ENCODE measurements around the gene NT5C1A.

The NT5C1A gene

DNA sequence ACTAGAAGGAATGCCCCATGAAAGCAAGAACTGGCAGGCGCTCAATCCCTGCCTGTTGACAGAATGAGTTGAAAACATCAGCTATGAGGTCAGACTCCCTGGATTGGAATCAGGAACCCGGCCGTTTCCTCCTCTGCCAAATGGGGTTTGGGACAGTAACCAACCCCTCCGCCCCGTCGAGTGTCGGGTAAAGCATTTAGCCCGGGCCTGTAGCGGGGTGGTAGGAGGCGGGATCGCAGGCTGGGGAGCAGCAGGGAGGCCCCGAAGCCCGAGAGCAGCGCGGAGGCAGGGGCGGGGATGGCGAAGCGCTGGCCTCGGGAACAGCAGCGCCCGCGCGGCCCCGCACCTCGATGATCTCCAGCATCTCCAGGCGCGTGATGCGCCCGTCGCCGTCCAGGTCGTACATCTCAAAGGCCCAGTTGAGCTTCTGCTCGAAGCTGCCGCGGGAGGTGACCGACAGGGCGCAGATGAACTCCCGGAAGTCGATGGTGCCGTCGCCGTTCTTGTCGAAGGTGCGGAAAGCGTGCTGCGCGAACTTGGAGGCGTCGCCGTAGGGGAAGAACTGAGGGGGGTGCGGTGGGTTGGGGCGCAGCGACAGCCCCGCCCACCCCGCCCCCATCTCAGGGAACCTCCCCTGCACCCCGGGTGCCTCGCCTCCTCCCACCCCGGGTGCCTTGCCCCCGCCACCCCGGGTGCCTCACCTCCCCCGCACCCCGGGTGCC, 11.8 kb upstream of the NT5C1A start:
- no peak for DNase-seq (ENCODE audit: low read depth, low spot score)
- no peak for TF ChIP-seq YY1 (IDR thresholded peaks at IDR 0.05; ENCODE audit: insufficient read depth, insufficient read length)
- TF ChIP-seq ZNF274 (IDR thresholded peaks at IDR 0.05; ENCODE audit: low read depth, low read length) = no peak
- no peak for TF ChIP-seq SUZ12 (IDR thresholded peaks at IDR 0.05; ENCODE audit: extremely low read depth, insufficient read depth, insufficient read length)
- H3K9ac ChIP-seq (ENCODE audit: insufficient read length, low read depth) = no peak overlapping the region
- H3K4me1 ChIP-seq (ENCODE audit: insufficient read depth, insufficient read length) = no peaks in the 10 kb centered on the region
- peaks cover 98% of the 10 kb centered on the region for H3K27me3 ChIP-seq (ENCODE audit: insufficient read depth, insufficient read length)
- no peak overlapping the region for H3K4me3 ChIP-seq (ENCODE audit: insufficient read length, low read depth)
- H3K36me3 ChIP-seq (ENCODE audit: insufficient read depth, insufficient read length, low read length) = no peaks in the 10 kb centered on the region
- H3K9me3 ChIP-seq (ENCODE audit: insufficient read depth, low read length) = no peaks in the 10 kb centered on the region

DNA sequence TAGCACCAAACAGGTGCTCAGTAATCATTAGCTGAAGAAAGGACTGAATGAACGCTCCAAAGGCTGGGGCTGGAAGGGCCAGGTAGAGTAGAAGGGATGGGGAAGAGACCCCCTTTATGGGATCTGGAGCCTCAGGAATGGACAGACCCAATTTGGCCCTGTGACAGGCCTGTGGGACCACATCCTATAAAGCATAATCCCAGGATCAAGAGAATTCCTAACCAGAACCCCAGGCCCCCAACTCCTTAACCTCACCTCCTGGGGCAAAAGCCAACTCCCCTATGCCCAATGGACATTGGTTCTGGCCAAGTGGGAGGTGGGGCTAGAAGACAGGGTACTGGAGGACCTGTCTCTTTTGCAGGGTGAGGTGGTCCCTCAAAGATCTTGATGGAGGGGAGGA, 10.1 kb upstream of the NT5C1A start:
- H3K9ac ChIP-seq (ENCODE audit: insufficient read length, low read depth) = no peak overlapping the region
- H3K27me3 ChIP-seq (ENCODE audit: insufficient read depth, insufficient read length) = peaks cover 98% of the 10 kb centered on the region
- H3K36me3 ChIP-seq (ENCODE audit: insufficient read depth, insufficient read length, low read length) = no peaks in the 10 kb centered on the region
- no peak overlapping the region for H3K4me3 ChIP-seq (ENCODE audit: insufficient read length, low read depth)
- TF ChIP-seq SUZ12 (IDR thresholded peaks at IDR 0.05; ENCODE audit: extremely low read depth, insufficient read depth, insufficient read length) (no peak), ZNF274 (IDR thresholded peaks at IDR 0.05; ENCODE audit: low read depth, low read length) (no peak), YY1 (IDR thresholded peaks at IDR 0.05; ENCODE audit: insufficient read depth, insufficient read length) (no peak)
- H3K4me1 ChIP-seq (ENCODE audit: insufficient read depth, insufficient read length) = peaks cover 2% of the 10 kb centered on the region
- no peaks in the 10 kb centered on the region for H3K9me3 ChIP-seq (ENCODE audit: insufficient read depth, low read length)
- no peak for DNase-seq (ENCODE audit: low read depth, low spot score)

DNA sequence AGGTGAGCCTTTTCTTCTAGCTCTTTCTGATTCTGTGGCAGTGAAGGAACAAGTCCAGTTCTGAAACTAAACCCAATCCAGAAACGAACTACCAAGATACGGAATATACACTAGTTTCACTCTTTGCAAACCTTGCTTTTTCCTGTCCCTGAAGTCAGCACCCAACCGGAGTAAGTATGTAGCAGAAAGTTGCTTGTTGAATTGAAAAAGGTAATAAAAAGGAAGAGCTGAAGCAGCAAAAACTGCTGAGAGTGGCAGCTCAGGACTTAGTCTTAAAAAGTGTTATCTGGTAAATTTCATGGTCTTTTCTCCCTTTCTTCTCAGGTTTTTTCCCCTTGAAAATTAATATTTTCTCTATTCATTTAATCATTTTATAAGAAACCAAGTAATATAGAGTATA, 9.4 kb upstream of the NT5C1A start:
- Histone ChIP-seq H3K9ac (ENCODE audit: insufficient read length, low read depth) (no peak overlapping the region), H3K27me3 (ENCODE audit: insufficient read depth, insufficient read length) (peaks cover 98% of the 10 kb centered on the region)

DNA sequence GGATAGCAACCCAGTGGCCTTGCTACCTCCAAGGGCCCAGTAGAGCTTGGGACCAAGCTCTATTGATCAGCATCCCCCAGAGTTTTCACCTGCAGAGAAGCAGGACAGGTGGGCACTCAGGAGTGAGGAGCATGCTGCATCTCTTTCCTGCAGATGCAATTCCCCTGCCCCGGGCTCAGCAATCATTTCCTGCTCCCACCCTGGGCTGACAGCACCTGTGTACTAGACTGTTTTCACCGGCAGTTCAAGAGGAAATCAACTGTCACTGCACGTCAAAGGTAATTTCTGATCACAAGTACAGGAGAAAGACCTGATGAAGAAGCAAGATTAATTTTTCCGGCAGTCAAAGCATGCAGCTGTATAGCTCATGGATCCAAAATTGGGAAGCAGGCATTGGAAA, 8.8 kb upstream of the NT5C1A start:
- TF ChIP-seq ZNF274 (IDR thresholded peaks at IDR 0.05; ENCODE audit: low read depth, low read length) = no peak
- TF ChIP-seq SUZ12 (IDR thresholded peaks at IDR 0.05; ENCODE audit: extremely low read depth, insufficient read depth, insufficient read length) = no peak
- no peak for TF ChIP-seq YY1 (IDR thresholded peaks at IDR 0.05; ENCODE audit: insufficient read depth, insufficient read length)
- H3K36me3 ChIP-seq (ENCODE audit: insufficient read depth, insufficient read length, low read length) = no peaks in the 10 kb centered on the region
- no peak overlapping the region for H3K4me3 ChIP-seq (ENCODE audit: insufficient read length, low read depth)
- H3K9ac ChIP-seq (ENCODE audit: insufficient read length, low read depth) = no peak overlapping the region
- H3K27me3 ChIP-seq (ENCODE audit: insufficient read depth, insufficient read length) = peaks cover 99% of the 10 kb centered on the region
- DNase-seq (ENCODE audit: low read depth, low spot score) = no peak
- no peaks in the 10 kb centered on the region for H3K9me3 ChIP-seq (ENCODE audit: insufficient read depth, low read length)
- H3K4me1 ChIP-seq (ENCODE audit: insufficient read depth, insufficient read length) = peaks cover 2% of the 10 kb centered on the region

More for the DNA sequence above, 9.4 kb upstream of the NT5C1A start:
- no peaks in the 10 kb centered on the region for H3K9me3 ChIP-seq (ENCODE audit: insufficient read depth, low read length)
- no peaks in the 10 kb centered on the region for H3K36me3 ChIP-seq (ENCODE audit: insufficient read depth, insufficient read length, low read length)
- DNase-seq (ENCODE audit: low read depth, low spot score) = no peak
- TF ChIP-seq SUZ12 (IDR thresholded peaks at IDR 0.05; ENCODE audit: extremely low read depth, insufficient read depth, insufficient read length) (no peak), YY1 (IDR thresholded peaks at IDR 0.05; ENCODE audit: insufficient read depth, insufficient read length) (no peak), ZNF274 (IDR thresholded peaks at IDR 0.05; ENCODE audit: low read depth, low read length) (no peak)
- peaks cover 2% of the 10 kb centered on the region for H3K4me1 ChIP-seq (ENCODE audit: insufficient read depth, insufficient read length)
- no peak overlapping the region for H3K4me3 ChIP-seq (ENCODE audit: insufficient read length, low read depth)

DNA sequence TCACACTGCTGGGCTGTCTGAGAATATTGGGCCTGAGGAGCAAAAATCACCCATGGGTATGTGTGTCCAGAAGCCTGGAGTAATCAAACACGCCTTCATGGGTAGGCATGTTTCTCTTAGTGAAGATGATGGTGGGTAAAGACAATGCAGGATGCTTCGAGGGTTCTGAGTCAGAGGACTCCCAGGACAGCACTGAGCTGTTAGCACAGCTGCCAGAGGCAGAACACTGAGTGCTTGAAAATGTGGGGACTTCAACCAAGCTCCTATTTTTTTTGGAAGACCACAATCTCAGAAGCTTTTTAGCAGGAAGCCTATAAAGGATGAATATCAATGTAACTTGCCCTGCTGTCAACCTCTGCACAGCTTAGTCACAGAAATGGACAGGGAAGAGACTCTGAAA, 7.9 kb upstream of the NT5C1A start:
- peaks cover 2% of the 10 kb centered on the region for H3K4me1 ChIP-seq (ENCODE audit: insufficient read depth, insufficient read length)
- peaks cover 98% of the 10 kb centered on the region for H3K27me3 ChIP-seq (ENCODE audit: insufficient read depth, insufficient read length)
- no peak overlapping the region for H3K4me3 ChIP-seq (ENCODE audit: insufficient read length, low read depth)
- no peak for TF ChIP-seq SUZ12 (IDR thresholded peaks at IDR 0.05; ENCODE audit: extremely low read depth, insufficient read depth, insufficient read length)
- no peak for TF ChIP-seq ZNF274 (IDR thresholded peaks at IDR 0.05; ENCODE audit: low read depth, low read length)
- TF ChIP-seq YY1 (IDR thresholded peaks at IDR 0.05; ENCODE audit: insufficient read depth, insufficient read length) = no peak
- H3K36me3 ChIP-seq (ENCODE audit: insufficient read depth, insufficient read length, low read length) = no peaks in the 10 kb centered on the region
- H3K9ac ChIP-seq (ENCODE audit: insufficient read length, low read depth) = no peak overlapping the region
- H3K9me3 ChIP-seq (ENCODE audit: insufficient read depth, low read length) = no peaks in the 10 kb centered on the region
- DNase-seq (ENCODE audit: low read depth, low spot score) = no peak

DNA sequence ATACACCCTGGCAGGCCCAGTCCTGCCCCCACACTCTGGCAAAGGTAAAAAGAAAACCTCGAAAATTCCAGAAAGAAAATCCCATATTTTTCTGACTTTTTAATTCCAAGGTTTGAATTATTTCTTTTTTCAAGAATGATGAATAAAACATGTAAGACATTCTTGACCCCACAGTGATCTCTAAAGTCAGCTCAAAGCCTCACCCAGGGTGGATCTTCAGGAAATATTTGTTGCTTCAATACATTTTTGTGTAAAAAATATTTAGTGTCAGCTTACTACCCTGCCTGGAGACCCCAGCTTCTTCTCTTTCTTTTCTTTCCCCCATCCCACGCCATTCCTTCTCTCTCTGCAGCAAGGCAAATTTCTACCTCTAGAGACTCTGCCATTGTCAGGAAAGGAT, 7.0 kb upstream of the NT5C1A start:
- Histone ChIP-seq H3K36me3 (ENCODE audit: insufficient read depth, insufficient read length, low read length) (no peaks in the 10 kb centered on the region), H3K4me1 (ENCODE audit: insufficient read depth, insufficient read length) (peaks cover 2% of the 10 kb centered on the region), H3K9ac (ENCODE audit: insufficient read length, low read depth) (no peak overlapping the region), H3K9me3 (ENCODE audit: insufficient read depth, low read length) (no peaks in the 10 kb centered on the region), H3K27me3 (ENCODE audit: insufficient read depth, insufficient read length) (peaks cover 98% of the 10 kb centered on the region), H3K4me3 (ENCODE audit: insufficient read length, low read depth) (no peak overlapping the region)
- TF ChIP-seq YY1 (IDR thresholded peaks at IDR 0.05; ENCODE audit: insufficient read depth, insufficient read length) (no peak), SUZ12 (IDR thresholded peaks at IDR 0.05; ENCODE audit: extremely low read depth, insufficient read depth, insufficient read length) (no peak), ZNF274 (IDR thresholded peaks at IDR 0.05; ENCODE audit: low read depth, low read length) (no peak)
- DNase-seq (ENCODE audit: low read depth, low spot score) = no peak

DNA sequence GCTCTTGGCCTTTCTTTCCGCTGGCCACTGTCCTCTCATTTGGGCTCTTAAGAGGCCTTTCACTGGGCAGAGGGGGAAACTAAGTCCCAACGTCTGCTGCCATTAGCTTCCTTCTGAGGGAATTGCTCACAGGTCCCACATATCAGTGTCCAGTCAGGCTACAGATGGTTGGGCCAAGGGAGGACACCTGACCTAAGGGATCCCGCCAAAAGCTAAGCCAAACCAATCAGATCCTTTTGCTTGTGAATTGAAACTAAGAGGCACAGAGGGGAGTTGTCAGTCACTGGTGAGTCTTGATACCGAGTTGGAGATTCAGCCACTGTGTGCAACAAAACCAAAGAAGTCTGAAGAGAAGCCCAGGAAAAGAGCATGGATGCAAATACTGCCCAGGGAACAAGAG, 5.7 kb upstream of the NT5C1A start:
- Histone ChIP-seq H3K4me3 (ENCODE audit: insufficient read length, low read depth) (no peak overlapping the region), H3K36me3 (ENCODE audit: insufficient read depth, insufficient read length, low read length) (no peaks in the 10 kb centered on the region), H3K9ac (ENCODE audit: insufficient read length, low read depth) (no peak overlapping the region), H3K9me3 (ENCODE audit: insufficient read depth, low read length) (0 out of 2 replicates have a peak, but pooled peaks cover 6% of the 10 kb centered on the region), H3K4me1 (ENCODE audit: insufficient read depth, insufficient read length) (peaks cover 2% of the 10 kb centered on the region), H3K27me3 (ENCODE audit: insufficient read depth, insufficient read length) (peaks cover 98% of the 10 kb centered on the region)
- TF ChIP-seq SUZ12 (IDR thresholded peaks at IDR 0.05; ENCODE audit: extremely low read depth, insufficient read depth, insufficient read length) (no peak), ZNF274 (IDR thresholded peaks at IDR 0.05; ENCODE audit: low read depth, low read length) (no peak)
- no peak for DNase-seq (ENCODE audit: low read depth, low spot score)

Measured in NT2/D1 (cell line).